Measurements from ENCODE around the gene R3HDM1.

DNA sequence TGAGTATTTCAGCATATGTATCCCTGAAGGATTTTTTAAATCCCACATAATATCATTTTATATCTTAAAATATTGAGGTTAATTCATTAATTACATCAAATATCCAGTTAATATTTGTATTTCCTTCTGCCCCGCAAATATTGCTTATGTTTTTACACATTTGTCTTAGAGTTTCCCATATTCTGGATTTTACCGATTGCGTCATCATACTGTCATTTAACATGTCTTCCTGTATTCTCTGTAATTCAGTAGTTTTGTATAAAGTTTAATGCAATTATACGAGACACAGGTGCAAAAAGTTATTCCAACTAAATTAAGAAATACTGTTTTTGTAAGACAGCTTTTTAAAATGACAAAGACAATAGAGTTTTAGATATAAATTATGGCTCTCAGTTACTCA is 176.9 kb downstream of the R3HDM1 start:
- TF ChIP-seq, protein P1, sequence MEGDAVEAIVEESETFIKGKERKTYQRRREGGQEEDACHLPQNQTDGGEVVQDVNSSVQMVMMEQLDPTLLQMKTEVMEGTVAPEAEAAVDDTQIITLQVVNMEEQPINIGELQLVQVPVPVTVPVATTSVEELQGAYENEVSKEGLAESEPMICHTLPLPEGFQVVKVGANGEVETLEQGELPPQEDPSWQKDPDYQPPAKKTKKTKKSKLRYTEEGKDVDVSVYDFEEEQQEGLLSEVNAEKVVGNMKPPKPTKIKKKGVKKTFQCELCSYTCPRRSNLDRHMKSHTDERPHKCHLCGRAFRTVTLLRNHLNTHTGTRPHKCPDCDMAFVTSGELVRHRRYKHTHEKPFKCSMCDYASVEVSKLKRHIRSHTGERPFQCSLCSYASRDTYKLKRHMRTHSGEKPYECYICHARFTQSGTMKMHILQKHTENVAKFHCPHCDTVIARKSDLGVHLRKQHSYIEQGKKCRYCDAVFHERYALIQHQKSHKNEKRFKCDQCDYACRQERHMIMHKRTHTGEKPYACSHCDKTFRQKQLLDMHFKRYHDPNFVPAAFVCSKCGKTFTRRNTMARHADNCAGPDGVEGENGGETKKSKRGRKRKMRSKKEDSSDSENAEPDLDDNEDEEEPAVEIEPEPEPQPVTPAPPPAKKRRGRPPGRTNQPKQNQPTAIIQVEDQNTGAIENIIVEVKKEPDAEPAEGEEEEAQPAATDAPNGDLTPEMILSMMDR (conservative IDR thresholded peaks at IDR 0.05; ENCODE audit: low read depth, low read length), result no peak
- peak; percentile 89 for TF ChIP-seq CEBPB (IDR thresholded peaks at IDR 0.05; ENCODE audit: low read depth, low read length)
- no peak for TF ChIP-seq SMC3 (IDR thresholded peaks at IDR 0.05; ENCODE audit: low read depth, low read length)
- TF ChIP-seq POLR2A (IDR thresholded peaks at IDR 0.05; ENCODE audit: low read depth, low read length), result no peak
- TF ChIP-seq CHD1 (IDR thresholded peaks at IDR 0.05; ENCODE audit: low read depth, low read length), result no peak
